H1 (cell line): ENCODE measurements around the gene ZHX3. TPM values are rescaled to one million over a fixed set of nuclear protein-coding genes. Genes with fewer than 3 reads are reported as not detected.

ENCODE experiments used
- CTCF ChIA-PET: fragments of 300-600 bp; sonication (Branson Sonifier 250); formaldehyde crosslinking; loops from one replicate; lab custom pipeline; 2021; ENCODE audit not compliant: partially characterized antibody; lab: Charles Lee
- POLR2A ChIA-PET: fragments of 300-600 bp; sonication (Branson Sonifier 250); formaldehyde crosslinking; loops from one replicate; lab custom pipeline; 2021; ENCODE audit warnings: inconsistent platforms; ENCODE audit not compliant: partially characterized antibody; lab: Charles Lee
- DNase-seq, 2 experiments: peaks; one replicate each; pipeline versions ENCODE4 v3.0.0 to v3.0.0-alpha.2; 2010 to 2022; ENCODE audit warnings: low spot score in 2 of 2, low read depth in 1 of 2, mixed read lengths in 1 of 2
- FAIRE-seq: peaks from 2 replicates; lab custom pipeline; 2011; peaks lifted over from hg19 to GRCh38; lab: Jason Lieb, UNC
- H2AFZ ChIP-seq: 2 replicates; pipeline ENCODE4 v1.8.1; 2012; ENCODE audit warnings: low read length, inconsistent platforms
- H2AK5ac ChIP-seq: 2 replicates; pipeline ENCODE4 v1.6.1; 2013; ENCODE audit warnings: low read depth, low read length
- H2BK120ac ChIP-seq: replicated peaks from 2 replicates; pipeline ENCODE3; 2013; ENCODE audit warnings: low read depth, low read length, inconsistent platforms
- H2BK12ac ChIP-seq: 2 replicates; pipeline ENCODE4 v1.6.1; 2013; ENCODE audit warnings: low read depth, low read length
- H2BK15ac ChIP-seq: 2 replicates; pipeline ENCODE4 v1.6.1; 2013; ENCODE audit warnings: low read length
- H2BK20ac ChIP-seq: 2 replicates; pipeline ENCODE4 v1.6.1; 2013; ENCODE audit warnings: low read length
- H2BK5ac ChIP-seq: 2 replicates; pipeline ENCODE4 v1.6.1; 2013; ENCODE audit warnings: low read depth, low read length
- H3K14ac ChIP-seq: 2 replicates; pipeline ENCODE4 v1.6.1; 2013; ENCODE audit warnings: inconsistent platforms; ENCODE audit not compliant: insufficient read length
- H3K18ac ChIP-seq: 2 replicates; pipeline ENCODE4 v1.6.1; 2013; ENCODE audit warnings: low read length; ENCODE audit errors: extremely low read depth
- H3K23ac ChIP-seq: 2 replicates; pipeline ENCODE4 v1.6.1; 2013; ENCODE audit warnings: inconsistent platforms; ENCODE audit not compliant: insufficient read length
- H3K23me2 ChIP-seq: 2 replicates; pipeline ENCODE4 v1.6.1; 2013; ENCODE audit warnings: low read depth, low read length
- H3K27ac ChIP-seq: 2 replicates; pipeline ENCODE4 v1.6.1; 2011; ENCODE audit warnings: low read depth, low read length, inconsistent platforms
- H3K27me3 ChIP-seq, 4 experiments: replicated peaks in 1 of 4; 1 replicate in 1 of 4; 2 replicates in 3 of 4; pipeline versions ENCODE4 v1.6.1 to v1.8.1; 2011 to 2013; ENCODE audit warnings: low read length in 3 of 4, mild to moderate bottlenecking in 3 of 4, inconsistent platforms in 2 of 4, mixed read lengths in 2 of 4, moderate library complexity in 1 of 4; ENCODE audit not compliant: control insufficient read depth in 3 of 4, insufficient read depth in 3 of 4; ENCODE audit errors: extremely low read depth in 1 of 4
- H3K36me3 ChIP-seq, 4 experiments: 2 replicates each; pipeline versions ENCODE4 v1.6.1 to v1.8.1; 2011 to 2013; ENCODE audit warnings: mild to moderate bottlenecking in 4 of 4, low read length in 3 of 4, moderate library complexity in 2 of 4, control low read depth in 1 of 4, inconsistent platforms in 1 of 4; ENCODE audit not compliant: insufficient read depth in 4 of 4, control insufficient read depth in 2 of 4
- H3K4ac ChIP-seq: replicated peaks from 2 replicates; pipeline ENCODE3; 2013; ENCODE audit warnings: low read length, low read depth, mixed read lengths, inconsistent platforms; ENCODE audit not compliant: insufficient read length
- H3K4me1 ChIP-seq, 4 experiments: replicated peaks in 1 of 4; 1 replicate in 1 of 4; 2 replicates in 3 of 4; pipeline versions ENCODE4 v1.6.1 to v1.8.1; 2011 to 2013; ENCODE audit warnings: low read length in 3 of 4, inconsistent platforms in 2 of 4, mixed read lengths in 1 of 4; ENCODE audit not compliant: insufficient read depth in 4 of 4, control insufficient read depth in 3 of 4
- H3K4me2 ChIP-seq, 2 experiments: 2 replicates each; pipeline versions ENCODE4 v1.6.1 to v1.8.1; 2011 to 2013; ENCODE audit warnings: low read depth in 2 of 2, low read length in 2 of 2, control low read depth in 1 of 2, inconsistent platforms in 1 of 2, mild to moderate bottlenecking in 1 of 2; ENCODE audit not compliant: insufficient read depth in 1 of 2
- H3K4me3 ChIP-seq, 4 experiments: fragments of 200-600, 300-600 bp in 1 of 4; sonication (generic), shearing (Covaris generic), sonication (Bioruptor Twin) in 1 of 4; 2 replicates each; pipeline versions ENCODE4 v1.5.1 to v1.8.1; 2011 to 2016; ENCODE audit warnings: low read length in 4 of 4, low read depth in 3 of 4, control low read depth in 2 of 4, inconsistent platforms in 2 of 4, mild to moderate bottlenecking in 2 of 4, mixed read lengths in 1 of 4, moderate library complexity in 1 of 4; ENCODE audit not compliant: insufficient read depth in 2 of 4; ENCODE audit errors: extremely low read depth in 1 of 4
- H3K56ac ChIP-seq: replicated peaks from 2 replicates; pipeline ENCODE3; 2013; ENCODE audit warnings: low read depth, mild to moderate bottlenecking, mixed read lengths, low read length, inconsistent platforms; ENCODE audit not compliant: insufficient read length
- H3K79me1 ChIP-seq: 2 replicates; pipeline ENCODE4 v1.6.1; 2013; ENCODE audit warnings: low read depth, low read length, control low read depth
- H3K79me2 ChIP-seq, 2 experiments: 2 replicates each; pipeline versions ENCODE4 v1.6.1 to v1.8.1; 2012 to 2013; ENCODE audit warnings: low read length in 2 of 2, mild to moderate bottlenecking in 2 of 2, inconsistent platforms in 1 of 2; ENCODE audit not compliant: insufficient read depth in 2 of 2, control insufficient read depth in 1 of 2
- H3K9ac ChIP-seq, 4 experiments: replicated peaks in 1 of 4; 1 replicate in 1 of 4; 2 replicates in 3 of 4; pipeline versions ENCODE4 v1.6.1 to v1.8.1; 2011 to 2013; ENCODE audit warnings: low read depth in 3 of 4, low read length in 3 of 4, control low read depth in 2 of 4, mild to moderate bottlenecking in 2 of 4, moderate library complexity in 2 of 4, inconsistent platforms in 1 of 4; ENCODE audit errors: extremely low read depth in 1 of 4
- H3K9me3 ChIP-seq, 2 experiments: 2 replicates each; pipeline versions ENCODE4 v1.6.1 to v1.8.1; 2012 to 2013; ENCODE audit warnings: mild to moderate bottlenecking in 2 of 2, moderate library complexity in 2 of 2, control low read depth in 1 of 2, inconsistent platforms in 1 of 2, low read depth in 1 of 2, low read length in 1 of 2, mixed read lengths in 1 of 2; ENCODE audit not compliant: insufficient read depth in 2 of 2
- H4K20me1 ChIP-seq, 2 experiments: replicated peaks in 1 of 2; 2 replicates each; pipeline versions ENCODE3 to v1.8.1; 2011 to 2013; ENCODE audit warnings: inconsistent platforms in 2 of 2, low read length in 2 of 2, mild to moderate bottlenecking in 1 of 2; ENCODE audit not compliant: insufficient read depth in 2 of 2, control insufficient read depth in 1 of 2
- H4K5ac ChIP-seq: 2 replicates; pipeline ENCODE4 v1.6.1; 2013; ENCODE audit warnings: low read length, low read depth, mixed read lengths, inconsistent platforms; ENCODE audit not compliant: insufficient read length
- H4K8ac ChIP-seq: 2 replicates; pipeline ENCODE4 v1.8.0; 2013; ENCODE audit warnings: mild to moderate bottlenecking, moderate library complexity, low read length, inconsistent platforms; ENCODE audit not compliant: insufficient read depth; ENCODE audit errors: extremely low read depth
- H4K91ac ChIP-seq: replicated peaks from 2 replicates; pipeline ENCODE3; 2013; ENCODE audit warnings: low read length, mixed read lengths, inconsistent platforms; ENCODE audit not compliant: insufficient read length
- ASH2L ChIP-seq: fragments of 200-600, 300-600 bp; sonication (generic); IDR thresholded peaks from one replicate; pipeline ENCODE4 v1.7.1; 2017; ENCODE audit warnings: low read length
- CREB1 ChIP-seq: IDR thresholded peaks from 2 replicates; pipeline ENCODE4 v1.6.1; 2012; ENCODE audit warnings: inconsistent platforms
- EZH2 ChIP-seq: fragments of 200-600 bp; sonication (generic); IDR thresholded peaks from 2 replicates; pipeline ENCODE4 v1.7.1; 2012; ENCODE audit warnings: low read depth, mild to moderate bottlenecking, moderate library complexity, low read length, inconsistent platforms; ENCODE audit not compliant: severe bottlenecking
- JUN ChIP-seq: IDR thresholded peaks from 2 replicates; pipeline ENCODE4 v1.6.1; 2011; ENCODE audit warnings: low read depth, mild to moderate bottlenecking, improper control_type of control experiment, low read length
- NRF1 ChIP-seq: IDR thresholded peaks from 2 replicates; pipeline ENCODE4 v1.6.1; 2011; ENCODE audit warnings: mild to moderate bottlenecking, low read depth, low read length, improper control_type of control experiment
- RNF2 ChIP-seq: fragments of 200-900, 300-1000 bp; sonication (generic); IDR thresholded peaks from 2 replicates; pipeline ENCODE4 v1.7.1; 2016; ENCODE audit warnings: borderline replicate concordance, low read depth, mild to moderate bottlenecking, antibody characterized with exemption, low read length; ENCODE audit not compliant: poor library complexity, severe bottlenecking; ENCODE audit errors: missing control alignments
- RXRA ChIP-seq: IDR thresholded peaks from 2 replicates; pipeline ENCODE4 v1.6.1; 2011; ENCODE audit warnings: low read depth, mild to moderate bottlenecking, low read length, moderate library complexity; ENCODE audit not compliant: insufficient read depth
- SP1 ChIP-seq: IDR thresholded peaks from 2 replicates; pipeline ENCODE4 v1.6.1; 2011; ENCODE audit warnings: low read depth, low read length
- YY1 ChIP-seq: IDR thresholded peaks from 2 replicates; pipeline ENCODE4 v1.6.1; 2011; ENCODE audit warnings: low read depth, mild to moderate bottlenecking, low read length
- ZNF274 ChIP-seq: IDR thresholded peaks from 2 replicates; pipeline ENCODE4 v1.7.0; 2012; ENCODE audit warnings: low read length, borderline replicate concordance; ENCODE audit errors: extremely low read depth
- WGBS, 2 experiments: shearing (Covaris generic) in 1 of 2; methylation state at CpG; one replicate each; pipeline versions ENCODE4 v1.1.6 to v1.1.7; 2013 to 2015; ENCODE audit warnings: low lambda C conversion rate in 2 of 2, mixed read lengths in 2 of 2, inconsistent platforms in 1 of 2, low coverage in 1 of 2, missing lambda C conversion rate in 1 of 2; ENCODE audit not compliant: insufficient replicate concordance in 2 of 2, insufficient coverage in 1 of 2, insufficient read length in 1 of 2; ENCODE audit errors: extremely low coverage in 1 of 2, missing lambda C conversion rate in 1 of 2; 5-methylcytosine and 5-hydroxymethylcytosine counted together
- polyA plus RNA-seq, 7 experiments: library from polyadenylated mRNA; depleted of rRNA in 3 of 7; stranded (reverse) in 5 of 7; unstranded in 2 of 7; fragments of >200 nt in 5 of 7; fragments of 200-250 nt in 2 of 7; gene quantifications; 1 replicate in 5 of 7; 2 replicates in 1 of 7; 4 replicates in 1 of 7; pipeline versions ENCODE4 v1.2.1 to v1.2.3, GENCODE V29; 2011 to 2013; ENCODE audit warnings: missing spikeins in 2 of 7, mixed read lengths in 2 of 7
- total RNA-seq: library from RNA; stranded (reverse); fragmentation: NEBNext Ultra II Directional; extraction: Animal tissue kit (Norgen Biotek cat#: 25700); gene quantifications from 2 replicates; pipeline ENCODE4 v1.2.1, GENCODE V29; 2021
- TF ChIP-seq, protein P1 (sequence below): IDR thresholded peaks from 2 replicates; pipeline ENCODE4 v1.6.1; 2011; ENCODE audit warnings: low read length, improper control_type of control experiment

Gene ZHX3
- total and polyA plus RNA-seq, 2 of the 8 experiments (the other 6 are each of a cell fraction or from before 2014, with no cell fraction given) = 1.00 to 7.8 TPM

DNA sequence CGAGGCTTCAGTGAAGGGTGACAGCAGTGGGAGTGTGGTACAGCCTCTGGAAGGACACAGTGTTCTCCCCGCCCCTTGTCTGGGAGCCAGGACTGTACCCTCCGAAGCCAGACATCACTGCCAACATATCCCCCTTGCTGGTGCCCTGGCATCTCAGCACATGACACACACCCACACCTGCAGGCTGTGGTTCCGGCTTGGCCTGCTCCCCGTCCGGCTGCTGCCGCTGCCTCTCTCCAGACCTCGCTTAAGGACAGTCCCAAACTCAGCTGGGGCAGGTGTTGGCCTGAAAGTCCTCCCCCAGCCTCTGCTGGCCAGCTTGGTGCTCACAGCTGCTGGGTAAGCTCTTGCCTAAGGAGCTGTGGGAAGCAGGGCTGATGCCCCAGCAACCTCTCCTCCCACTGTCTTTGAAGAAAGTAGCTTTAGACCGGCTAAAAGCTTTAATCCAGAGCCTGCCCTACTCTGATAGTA lies 42.0 kb upstream of the ZHX3 start:
- 93% methylated on average over 9 of the region's 9 CpGs; no CpG with 5 or more reads in 1 of the 2 experiments for WGBS, 2 experiments
- H2AFZ ChIP-seq = no peak overlapping the region
- H3K4me2 ChIP-seq = no peak overlapping the region
- H3K18ac ChIP-seq = no peak overlapping the region
- H4K20me1 ChIP-seq = peaks cover 0 to 3% of the 10 kb centered on the region in 2 experiments
- no peaks in the 10 kb centered on the region for H3K23me2 ChIP-seq
- DNase-seq (no peak), FAIRE-seq (no peak)
- no peak overlapping the region for H3K4me3 ChIP-seq
- H2BK12ac ChIP-seq = no peak overlapping the region
- H3K14ac ChIP-seq = no peak overlapping the region
- H3K9me3 ChIP-seq = no peaks in the 10 kb centered on the region
- no peaks in the 10 kb centered on the region for H3K4me1 ChIP-seq
- no peak overlapping the region for H4K91ac ChIP-seq
- H3K9ac ChIP-seq = no peak overlapping the region
- H2BK15ac ChIP-seq = no peak overlapping the region
- H3K79me1 ChIP-seq = no peaks in the 10 kb centered on the region
- no peak overlapping the region for H3K56ac ChIP-seq
- no peak overlapping the region for H3K23ac ChIP-seq
- TF ChIP-seq JUN = no peak
- TF ChIP-seq YY1 = no peak
- no peak for TF ChIP-seq ASH2L
- TF ChIP-seq NRF1 = no peak
- no peak for TF ChIP-seq EZH2
- no peak for TF ChIP-seq SP1
- TF ChIP-seq RXRA = no peak
- TF ChIP-seq RNF2 = no peak
- TF ChIP-seq CREB1 = no peak
- TF ChIP-seq, protein P1, sequence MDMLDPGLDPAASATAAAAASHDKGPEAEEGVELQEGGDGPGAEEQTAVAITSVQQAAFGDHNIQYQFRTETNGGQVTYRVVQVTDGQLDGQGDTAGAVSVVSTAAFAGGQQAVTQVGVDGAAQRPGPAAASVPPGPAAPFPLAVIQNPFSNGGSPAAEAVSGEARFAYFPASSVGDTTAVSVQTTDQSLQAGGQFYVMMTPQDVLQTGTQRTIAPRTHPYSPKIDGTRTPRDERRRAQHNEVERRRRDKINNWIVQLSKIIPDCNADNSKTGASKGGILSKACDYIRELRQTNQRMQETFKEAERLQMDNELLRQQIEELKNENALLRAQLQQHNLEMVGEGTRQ = no peak
- no peak for TF ChIP-seq ZNF274
- ChIA-PET CTCF (interaction anchor here (0.6 to 1.8 kb wide), 6 partner anchors 9 to 127 kb away, joined by 3 to 6 read pairs (median 3); partner anchors contain the start of gene LPIN3), POLR2A (interaction anchor here (1.4 kb wide), 1 partner anchor 36 kb away, joined by 3 read pairs; no protein-coding TSS in a partner anchor)
- H3K36me3 ChIP-seq = no peaks in the 10 kb centered on the region
- no peaks in the 10 kb centered on the region for H3K79me2 ChIP-seq
- no peak overlapping the region for H3K27ac ChIP-seq
- H3K27me3 ChIP-seq = peaks cover 0 to 2% (median 2%) of the 10 kb centered on the region in 4 experiments; a peak in 3 of 7 replicates
- no peak overlapping the region for H4K5ac ChIP-seq
- no peak overlapping the region for H2BK120ac ChIP-seq
- H3K4ac ChIP-seq = no peak overlapping the region
- no peak overlapping the region for H4K8ac ChIP-seq
- H2AK5ac ChIP-seq = no peak overlapping the region
- no peak overlapping the region for H2BK20ac ChIP-seq
- no peak overlapping the region for H2BK5ac ChIP-seq
